Parathyroid adenoma (tissue), 2 donors: Measurements from ENCODE around the gene ZNF675.
"Not testable (repeated sequence)": the region's sequence is repeated elsewhere in the genome, so short reads cannot be mapped to it uniquely, and the experiment has no call there.

Experiments
- H2AFZ ChIP-seq: fragments of 300-600 bp; sonication (generic); one replicate; pipeline ENCODE4 v1.7.0; 2017; ENCODE audit warnings: antibody characterized with exemption, mild to moderate bottlenecking
- H3K27ac ChIP-seq: fragments of 300-600 bp; sonication (generic); one replicate; pipeline ENCODE4 v1.7.0; 2017
- H3K27me3 ChIP-seq: fragments of 300-600 bp; sonication (generic); one replicate; pipeline ENCODE4 v1.7.0; 2017; ENCODE audit warnings: low read length; ENCODE audit not compliant: control insufficient read depth, insufficient read depth
- H3K36me3 ChIP-seq: fragments of 300-600 bp; sonication (generic); one replicate; pipeline ENCODE4 v1.7.0; 2017; ENCODE audit warnings: low read length; ENCODE audit not compliant: control insufficient read depth, insufficient read depth
- H3K4me1 ChIP-seq: fragments of 300-600 bp; sonication (generic); one replicate; pipeline ENCODE4 v1.7.0; 2017; ENCODE audit warnings: control low read depth
- H3K4me2 ChIP-seq: fragments of 300-600 bp; sonication (generic); one replicate; pipeline ENCODE4 v1.7.0; 2017; ENCODE audit warnings: low read length
- H3K4me3 ChIP-seq: fragments of 300-600 bp; sonication (generic); one replicate; pipeline ENCODE4 v1.7.0; 2017; ENCODE audit warnings: low read depth, low read length
- H3K79me2 ChIP-seq: fragments of 300-600 bp; sonication (generic); one replicate; pipeline ENCODE4 v1.7.0; 2017; ENCODE audit warnings: control low read depth
- H3K9ac ChIP-seq: fragments of 300-600 bp; sonication (generic); one replicate; pipeline ENCODE4 v1.7.0; 2017; ENCODE audit warnings: mild to moderate bottlenecking
- H3K9me3 ChIP-seq: fragments of 300-600 bp; sonication (generic); one replicate; pipeline ENCODE4 v1.7.0; 2017; ENCODE audit warnings: low read length; ENCODE audit not compliant: control insufficient read depth
- TF ChIP-seq, protein P1 (sequence below): fragments of 300-600 bp; sonication (generic); IDR thresholded peaks from one replicate; pipeline ENCODE4 v1.7.0; 2017; ENCODE audit warnings: antibody characterized with exemption, mild to moderate bottlenecking
- donor health status: primary hyperparathyroidism.

Gene ZNF675

DNA sequence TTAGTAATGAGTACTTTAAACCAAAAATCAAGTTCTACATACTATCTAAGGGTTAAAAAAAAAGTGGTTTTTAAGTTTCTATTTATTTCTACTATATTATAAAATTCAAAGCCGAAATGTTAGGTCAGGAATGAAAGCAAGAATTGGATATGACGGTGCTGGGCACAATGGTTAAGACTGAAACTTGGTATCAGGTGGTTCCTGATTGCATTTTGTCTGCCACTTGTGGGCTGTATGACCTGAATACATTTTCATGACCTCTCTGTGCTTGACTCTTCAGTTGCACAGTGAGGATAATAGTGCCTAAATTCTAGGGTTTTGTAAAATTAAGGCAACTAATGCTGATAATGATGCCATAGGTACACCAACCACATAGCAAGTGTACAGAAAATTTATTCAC lies 22.3 kb upstream of the ZNF675 start:
- no peaks in the 10 kb centered on the region for H3K4me1 ChIP-seq
- H3K27me3 ChIP-seq: no peaks in the 10 kb centered on the region
- TF ChIP-seq, protein P1, sequence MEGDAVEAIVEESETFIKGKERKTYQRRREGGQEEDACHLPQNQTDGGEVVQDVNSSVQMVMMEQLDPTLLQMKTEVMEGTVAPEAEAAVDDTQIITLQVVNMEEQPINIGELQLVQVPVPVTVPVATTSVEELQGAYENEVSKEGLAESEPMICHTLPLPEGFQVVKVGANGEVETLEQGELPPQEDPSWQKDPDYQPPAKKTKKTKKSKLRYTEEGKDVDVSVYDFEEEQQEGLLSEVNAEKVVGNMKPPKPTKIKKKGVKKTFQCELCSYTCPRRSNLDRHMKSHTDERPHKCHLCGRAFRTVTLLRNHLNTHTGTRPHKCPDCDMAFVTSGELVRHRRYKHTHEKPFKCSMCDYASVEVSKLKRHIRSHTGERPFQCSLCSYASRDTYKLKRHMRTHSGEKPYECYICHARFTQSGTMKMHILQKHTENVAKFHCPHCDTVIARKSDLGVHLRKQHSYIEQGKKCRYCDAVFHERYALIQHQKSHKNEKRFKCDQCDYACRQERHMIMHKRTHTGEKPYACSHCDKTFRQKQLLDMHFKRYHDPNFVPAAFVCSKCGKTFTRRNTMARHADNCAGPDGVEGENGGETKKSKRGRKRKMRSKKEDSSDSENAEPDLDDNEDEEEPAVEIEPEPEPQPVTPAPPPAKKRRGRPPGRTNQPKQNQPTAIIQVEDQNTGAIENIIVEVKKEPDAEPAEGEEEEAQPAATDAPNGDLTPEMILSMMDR: no peak
- no peak overlapping the region for H3K4me2 ChIP-seq
- no peak overlapping the region for H3K4me3 ChIP-seq
- no peak overlapping the region for H3K27ac ChIP-seq
- H2AFZ ChIP-seq: no peak overlapping the region
- H3K36me3 ChIP-seq: no peaks in the 10 kb centered on the region
- H3K9ac ChIP-seq: no peak overlapping the region
- no peaks in the 10 kb centered on the region for H3K9me3 ChIP-seq
- no peaks in the 10 kb centered on the region for H3K79me2 ChIP-seq

DNA sequence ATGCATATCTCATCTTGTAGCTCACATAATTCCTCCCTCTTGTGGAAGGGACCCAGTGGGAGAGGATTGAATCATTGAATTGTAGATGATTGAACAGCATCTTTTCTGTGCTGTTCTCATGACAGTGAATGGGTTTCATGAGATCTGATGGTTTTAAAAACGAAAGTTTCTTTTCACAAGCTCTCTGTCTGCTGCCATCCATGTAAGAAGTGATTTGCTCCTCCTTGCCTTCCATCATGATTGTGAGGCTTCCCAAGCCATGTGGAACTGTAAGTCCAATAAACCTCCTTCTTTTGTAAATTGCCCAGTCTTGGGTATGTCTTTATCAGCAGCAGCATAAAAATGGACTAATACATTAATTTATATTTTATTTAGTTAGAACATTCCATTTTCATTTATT lies 19.6 kb upstream of the ZNF675 start:
- TF ChIP-seq, protein P1: no peak
- H3K4me1 ChIP-seq: no peaks in the 10 kb centered on the region
- H3K79me2 ChIP-seq: no peaks in the 10 kb centered on the region
- H3K4me2 ChIP-seq: no peak overlapping the region
- H3K27me3 ChIP-seq: no peaks in the 10 kb centered on the region
- no peak overlapping the region for H3K4me3 ChIP-seq
- H2AFZ ChIP-seq: no peak overlapping the region
- H3K36me3 ChIP-seq: no peaks in the 10 kb centered on the region
- no peaks in the 10 kb centered on the region for H3K9me3 ChIP-seq
- no peak overlapping the region for H3K27ac ChIP-seq
- H3K9ac ChIP-seq: no peak overlapping the region

GRCh38 chr19:23699521-23699860 lies 12.5 kb upstream of the ZNF675 start:
- TF ChIP-seq, protein P1: no peak
- H3K9ac ChIP-seq: no peak overlapping the region
- H3K79me2 ChIP-seq: no peaks in the 10 kb centered on the region
- H3K4me2 ChIP-seq: no peak overlapping the region
- no peaks in the 10 kb centered on the region for H3K4me1 ChIP-seq
- no peaks in the 10 kb centered on the region for H3K36me3 ChIP-seq
- H3K9me3 ChIP-seq: no peaks in the 10 kb centered on the region
- no peak overlapping the region for H2AFZ ChIP-seq
- H3K27ac ChIP-seq: no peak overlapping the region
- H3K27me3 ChIP-seq: no peaks in the 10 kb centered on the region
- H3K4me3 ChIP-seq: no peak overlapping the region

- Histone ChIP-seq H3K27ac (no peak overlapping the region), H3K4me1 (no peaks in the 10 kb centered on the region), H3K4me3 (no peak overlapping the region), H3K9me3 (no peaks in the 10 kb centered on the region), H2AFZ (no peak overlapping the region), H3K9ac (no peak overlapping the region), H3K27me3 (no peaks in the 10 kb centered on the region), H3K79me2 (no peaks in the 10 kb centered on the region), H3K36me3 (no peaks in the 10 kb centered on the region), H3K4me2 (no peak overlapping the region)
- TF ChIP-seq, protein P1: no peak
These were observed 11.9 kb upstream of the ZNF675 start for GRCh38 chr19:23698711-23699520.

DNA sequence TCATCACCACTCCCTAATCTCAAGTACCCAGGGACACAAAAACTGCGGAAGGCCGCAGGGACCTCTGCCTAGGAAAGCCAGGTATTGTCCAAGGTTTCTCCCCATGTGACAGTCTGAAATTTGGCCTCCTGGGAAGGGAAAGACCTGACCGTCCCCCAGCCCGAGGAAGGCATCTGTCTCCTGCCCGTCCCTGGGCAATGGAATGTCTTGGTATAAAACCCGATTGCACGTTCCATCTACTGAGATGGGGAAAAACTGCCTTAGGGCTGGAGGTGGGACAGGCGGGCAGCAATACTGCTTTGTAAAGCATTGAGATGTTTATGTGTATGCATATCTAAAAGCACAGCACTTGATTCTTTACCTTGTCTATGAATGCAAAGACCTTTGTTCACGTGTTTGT lies 5.9 kb upstream of the ZNF675 start:
- H3K4me2 ChIP-seq, H3K4me3 ChIP-seq, H3K27ac ChIP-seq, H3K27me3 ChIP-seq, H3K9ac ChIP-seq, H3K79me2 ChIP-seq, H2AFZ ChIP-seq, H3K36me3 ChIP-seq, H3K4me1 ChIP-seq, H3K9me3 ChIP-seq: not testable (repeated sequence)
